NCI-H1105 (cell line): ENCODE data around the gene HDAC4.
A peak's percentile ranks its signal among the peaks of the same experiment; 100 is the strongest.

Experiments
- DNase-seq: peaks from one replicate; lab custom pipeline; 2025; lab: John Stamatoyannopoulos, UW

Gene HDAC4

DNA sequence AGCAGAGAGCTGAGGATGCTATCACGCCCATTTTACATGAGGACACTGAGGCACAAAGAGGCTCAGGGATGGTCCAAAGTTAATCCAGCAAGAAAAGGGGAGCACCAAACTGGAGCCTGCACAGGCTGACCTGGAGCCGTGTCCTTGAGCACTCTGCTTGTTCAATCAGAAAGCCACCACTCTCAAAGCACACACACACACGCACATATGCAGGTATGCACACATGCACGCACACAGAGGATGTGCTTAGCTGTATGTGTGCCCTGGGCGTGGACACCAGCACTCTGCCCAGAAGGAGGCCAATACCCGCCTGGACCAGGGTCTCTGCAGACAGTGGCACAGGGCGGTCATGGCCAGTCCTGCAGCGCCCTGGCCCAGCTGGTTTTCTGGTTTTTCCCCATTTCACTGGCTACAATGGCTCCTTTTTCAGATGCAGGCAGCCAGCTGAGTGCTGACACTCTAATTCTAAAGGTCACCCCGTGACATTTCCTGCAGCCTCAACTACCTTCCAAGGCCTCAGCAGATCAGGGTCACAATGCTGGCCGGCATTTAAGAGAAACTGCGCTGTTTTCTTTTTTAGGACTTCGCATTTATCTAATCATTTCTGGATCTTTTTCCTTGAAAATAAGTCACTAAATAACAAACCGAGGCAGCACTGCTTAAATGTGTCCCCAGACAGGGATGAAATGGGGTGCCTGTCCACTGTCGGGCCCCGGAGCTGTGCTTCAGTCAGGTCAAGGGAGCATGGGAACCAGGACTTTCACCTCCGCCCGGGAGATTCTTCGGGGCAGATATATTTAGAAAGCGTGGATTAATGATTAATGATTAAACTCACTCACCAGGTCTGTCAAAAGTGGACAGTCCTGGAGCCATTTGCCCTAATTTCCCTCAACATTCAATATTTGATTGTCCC lies 104.5 kb downstream of the HDAC4 start:
- DNase-seq: no peak

GRCh38 chr2:239295377-239296019 lies 105.3 kb downstream of the HDAC4 start:
- DNase-seq: no peak

DNA sequence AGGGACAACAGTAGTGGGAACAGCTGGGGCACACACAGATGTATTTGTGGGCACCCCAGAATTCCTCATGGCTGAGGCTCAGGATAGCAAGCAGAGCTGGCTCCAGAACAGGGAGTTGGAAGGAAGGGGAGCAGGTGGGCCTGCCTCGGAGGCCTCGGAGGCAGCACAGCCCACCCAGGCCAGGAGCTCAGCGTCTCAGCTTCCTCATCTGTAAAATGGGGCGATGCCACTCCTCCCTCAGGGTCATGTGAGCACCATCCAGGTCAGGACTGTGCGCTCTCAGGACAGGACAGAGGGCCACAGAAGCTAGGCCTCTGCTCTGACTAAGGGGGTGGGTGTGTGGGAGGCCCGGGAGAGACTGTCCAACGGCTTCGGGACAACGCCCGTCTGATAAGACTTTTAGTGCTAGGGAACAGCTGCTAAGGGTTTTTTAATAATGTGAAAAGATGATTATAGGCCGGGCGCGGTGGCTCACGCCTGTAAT lies 106.2 kb downstream of the HDAC4 start:
- no peak for DNase-seq

- no peak for DNase-seq
Observed at GRCh38 chr2:239293775-239294430, 106.9 kb downstream of the HDAC4 start.

DNA sequence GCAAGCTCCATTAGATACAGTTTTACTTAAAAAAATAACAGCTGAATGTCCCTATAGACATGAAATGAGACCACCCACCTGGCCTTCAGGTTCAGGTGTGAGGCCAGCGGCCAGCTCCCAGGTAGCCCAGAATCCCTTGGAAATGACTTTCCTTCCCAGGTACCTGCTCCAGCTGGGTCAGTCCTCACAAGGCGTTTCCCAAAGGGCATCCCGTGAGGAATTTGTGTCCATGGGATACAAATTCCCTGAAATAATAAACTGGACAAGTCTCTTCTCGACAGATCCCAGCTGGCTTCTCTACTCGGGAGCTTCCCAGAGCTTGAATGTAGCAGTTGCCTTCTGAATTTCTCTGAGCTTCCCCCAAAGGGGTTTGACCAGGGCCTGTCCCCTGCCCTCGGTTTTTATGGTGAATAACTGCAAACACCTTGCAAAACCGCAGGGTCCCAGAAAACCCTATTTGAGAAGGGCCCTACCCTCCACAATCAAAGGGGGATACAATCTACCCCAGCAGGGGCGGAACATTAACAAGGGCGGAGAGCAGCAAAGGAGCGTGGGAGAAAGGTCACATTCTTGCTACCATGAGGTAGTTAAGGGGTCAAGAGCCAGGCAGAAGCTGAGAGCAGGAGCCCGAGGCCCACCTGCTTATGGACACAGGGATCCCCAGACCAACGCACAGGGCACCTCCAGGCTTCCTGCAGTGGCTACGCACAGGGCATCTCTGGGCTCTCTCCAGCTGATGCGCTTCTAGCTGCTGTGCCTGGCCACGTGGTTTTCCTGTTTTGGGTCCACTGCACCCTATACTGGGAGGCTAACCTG lies 107.7 kb downstream of the HDAC4 start:
- DNase-seq: no peak

DNA sequence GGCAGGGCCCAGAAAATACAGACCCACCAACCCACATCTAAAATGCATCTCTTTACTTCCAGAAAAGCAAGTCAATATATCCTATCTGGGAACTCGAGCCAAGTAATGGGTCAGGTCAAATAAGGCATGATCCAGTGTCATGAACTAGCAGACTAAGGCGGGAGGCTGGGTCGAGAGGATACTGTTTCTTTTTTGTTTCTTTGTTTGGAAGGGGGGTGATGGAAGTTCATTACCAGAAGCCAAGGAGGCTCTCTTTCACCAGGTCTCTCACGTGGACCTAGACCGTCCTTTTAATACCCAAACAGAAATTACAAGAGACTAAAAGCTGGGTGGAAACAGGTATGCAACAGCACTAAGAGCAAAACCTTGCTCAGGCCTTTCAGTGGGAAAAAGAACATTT lies 108.3 kb downstream of the HDAC4 start:
- no peak for DNase-seq

DNA sequence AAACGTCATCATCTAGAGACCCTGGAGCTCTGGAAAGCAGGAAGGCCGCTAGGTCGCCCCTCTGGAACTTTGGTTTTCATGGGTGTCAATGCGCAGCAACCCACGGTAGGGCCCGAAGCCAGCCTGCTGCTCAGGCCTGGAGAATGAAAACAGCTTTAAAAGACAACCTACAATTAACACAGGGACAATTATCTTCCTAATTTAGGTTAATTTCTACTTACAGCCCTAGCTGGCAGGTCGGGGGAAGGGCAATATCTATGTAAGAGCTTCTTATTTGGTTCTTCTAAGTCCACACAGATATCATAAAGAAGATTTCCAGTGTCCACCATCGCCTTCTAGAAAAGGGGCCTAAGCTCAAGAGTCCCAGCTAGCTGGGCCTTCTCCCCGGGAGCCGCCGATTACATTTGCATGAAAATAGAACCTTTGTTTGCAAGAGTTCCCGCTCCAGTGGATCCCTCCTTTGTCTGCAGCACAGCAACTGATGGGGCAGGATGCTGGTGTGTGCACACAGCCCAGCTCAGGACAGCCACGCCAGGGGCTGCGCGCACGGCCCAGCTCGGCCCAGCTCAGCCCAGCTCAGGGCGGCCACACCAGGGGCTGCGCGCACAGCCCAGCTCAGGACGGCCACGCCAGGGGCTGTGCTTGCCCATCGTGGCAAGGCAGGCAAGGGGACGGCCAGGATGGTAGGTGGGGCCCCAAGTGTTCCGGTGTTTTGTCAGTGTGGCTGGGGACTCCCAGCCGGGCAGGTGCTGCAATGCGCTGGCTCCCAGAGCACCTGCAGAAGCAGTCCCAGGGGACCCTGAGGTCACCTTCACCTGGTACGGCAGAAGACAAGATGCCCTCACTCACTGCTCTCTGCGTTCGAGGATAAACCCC lies 109.1 kb downstream of the HDAC4 start:
- DNase-seq: peak; percentile 31

GRCh38 chr2:239290618-239291474 lies 110.0 kb downstream of the HDAC4 start:
- peak; percentile 22 for DNase-seq

DNA sequence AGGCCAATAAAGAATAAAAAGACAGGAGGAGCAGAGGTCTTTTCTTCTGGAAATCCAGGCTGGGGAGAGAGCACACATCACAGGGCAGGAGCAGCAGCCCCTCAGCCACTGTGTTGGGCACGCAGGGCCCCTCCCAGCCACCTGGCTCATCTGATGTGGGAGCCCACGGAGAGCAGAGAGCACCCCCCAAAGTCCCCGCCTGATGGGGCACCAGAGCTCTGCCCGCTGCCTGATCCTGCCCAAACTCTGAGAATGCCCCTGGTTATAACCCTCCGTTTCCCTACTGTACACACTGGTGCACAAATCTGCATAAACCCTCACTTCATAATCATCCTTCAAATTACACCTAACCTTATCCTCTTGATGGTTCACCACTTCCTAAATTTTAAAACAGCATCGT lies 111.3 kb downstream of the HDAC4 start:
- DNase-seq: no peak

DNA sequence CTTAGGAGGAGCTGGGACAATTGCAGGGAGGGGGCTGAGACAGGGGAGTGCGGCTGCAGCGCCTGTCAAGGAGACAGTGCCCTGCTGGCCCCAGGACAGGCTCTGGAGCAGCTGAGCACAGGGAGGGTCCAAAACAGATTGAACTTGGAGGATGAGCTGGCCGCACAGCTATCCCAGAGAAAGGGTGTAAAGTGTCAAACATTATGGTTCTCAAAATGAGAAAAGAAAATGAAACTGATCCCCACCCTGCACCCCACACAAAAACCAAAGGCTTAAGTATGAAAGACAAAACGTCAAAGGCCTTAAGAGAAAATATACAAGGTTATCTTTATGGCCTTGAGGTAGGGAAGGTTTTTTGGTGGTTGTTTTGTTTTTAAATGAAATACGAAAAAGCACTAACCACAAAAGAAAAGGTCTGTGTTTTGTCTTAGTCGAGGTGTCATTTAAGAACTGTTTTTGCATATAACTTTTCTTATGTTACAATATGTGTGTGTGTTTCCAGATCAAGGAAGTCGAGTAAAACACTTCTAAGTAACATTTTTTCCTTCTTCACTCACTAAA lies 111.8 kb downstream of the HDAC4 start:
- no peak for DNase-seq

DNA sequence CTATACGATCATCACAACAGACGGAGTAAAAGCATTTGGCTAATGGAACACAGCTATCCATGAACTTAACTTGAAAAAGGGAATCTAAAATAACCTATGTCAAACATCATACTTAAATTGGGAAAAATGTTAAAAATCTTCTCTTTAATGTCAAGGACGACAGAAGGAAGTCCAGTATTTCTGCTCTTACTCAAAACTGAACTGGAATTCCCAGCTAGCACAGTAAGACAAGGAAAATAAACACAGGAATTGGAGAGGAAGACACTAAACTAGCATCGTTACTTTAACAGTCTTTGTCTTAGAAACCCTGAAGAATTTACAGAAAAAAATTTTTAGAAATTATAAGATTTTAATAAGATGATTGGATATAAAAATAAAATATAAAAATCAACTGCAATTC lies 112.6 kb downstream of the HDAC4 start:
- DNase-seq: no peak

GRCh38 chr2:239287461-239287860 lies 113.4 kb downstream of the HDAC4 start:
- no peak for DNase-seq

GRCh38 chr2:239286901-239287300 lies 113.9 kb downstream of the HDAC4 start:
- no peak for DNase-seq

GRCh38 chr2:239285932-239286230 lies 114.9 kb downstream of the HDAC4 start:
- DNase-seq: no peak

DNA sequence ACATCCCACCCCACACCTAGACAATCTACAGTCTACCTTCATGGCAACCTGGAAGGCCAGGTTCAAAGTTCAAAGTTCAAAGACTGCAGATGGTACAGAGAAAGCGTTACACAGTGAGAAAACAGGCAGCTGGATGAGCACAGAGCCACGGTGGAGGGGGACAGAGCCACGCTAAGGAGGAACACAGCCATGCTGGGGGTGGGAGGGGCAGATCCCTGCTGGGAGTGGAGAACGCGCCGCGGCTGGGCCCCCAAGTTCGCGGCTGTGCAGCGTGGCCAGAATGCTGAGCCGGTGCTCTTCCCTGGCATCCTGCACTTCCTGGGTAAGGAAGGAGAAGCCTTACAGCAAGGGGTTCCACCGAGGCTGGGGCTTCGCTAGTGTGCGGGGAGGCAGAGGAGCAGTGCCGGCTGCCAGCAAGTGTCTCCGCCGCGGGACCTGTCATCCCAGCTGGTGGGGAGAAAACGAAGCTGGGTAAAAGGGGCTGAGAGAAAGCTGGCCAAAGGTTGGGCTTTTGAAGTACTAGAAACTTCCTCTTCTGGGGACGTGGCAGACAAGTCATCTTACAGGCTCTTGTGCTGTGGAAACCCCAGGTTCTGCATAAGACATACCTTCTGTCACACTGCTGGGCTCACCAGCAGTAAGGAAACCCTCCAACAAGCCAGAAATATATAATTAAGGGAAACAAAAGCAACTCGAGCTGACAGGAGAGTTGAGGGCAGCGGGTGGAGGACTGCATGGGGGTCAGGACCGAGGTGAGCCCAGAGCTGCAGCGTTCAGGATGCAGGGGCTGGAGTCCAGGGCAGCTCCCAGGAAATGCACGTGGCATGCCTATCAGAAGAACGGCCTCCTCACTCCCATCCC lies 115.5 kb downstream of the HDAC4 start:
- no peak for DNase-seq

- no peak for DNase-seq
Observed at GRCh38 chr2:239283961-239284795, 116.6 kb downstream of the HDAC4 start.

DNA sequence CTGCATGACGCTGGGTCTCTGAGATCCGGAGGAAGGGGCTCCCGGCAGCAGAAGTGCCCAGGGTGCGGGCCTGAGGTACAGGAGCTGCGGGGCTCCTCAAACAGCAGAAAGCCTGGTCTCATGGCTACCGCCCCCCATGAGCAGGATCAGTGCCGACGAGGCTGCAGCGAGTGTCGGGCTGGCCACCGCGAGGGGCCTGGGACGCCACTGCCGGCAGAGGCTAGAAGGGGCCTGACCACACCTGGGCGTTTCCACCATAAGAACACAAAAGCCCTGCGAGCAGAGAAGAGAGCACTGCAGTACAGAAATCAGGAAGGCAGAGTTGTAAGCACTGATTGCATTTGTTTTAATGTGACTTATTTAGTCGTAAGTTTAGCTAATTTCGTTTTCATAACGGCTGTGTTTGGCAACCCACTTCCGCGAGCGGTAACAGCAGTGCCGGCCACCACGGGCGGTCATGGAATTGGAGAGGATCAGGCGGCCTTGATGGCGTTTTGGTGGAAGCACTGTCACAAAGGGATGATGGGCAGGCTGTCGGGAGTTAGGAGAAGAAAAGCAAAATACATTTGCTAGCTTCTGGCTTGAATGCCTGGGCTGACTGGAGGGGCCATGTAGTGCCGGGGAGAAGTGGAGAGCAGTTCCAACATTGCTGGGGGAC lies 117.4 kb downstream of the HDAC4 start:
- no peak for DNase-seq
